DOHH2 (cell line): Measurements from ENCODE around the gene THAP3.

Source experiments
- CTCF ChIP-seq: fragments of 200-600 bp; sonication (generic); IDR thresholded peaks from one replicate; pipeline ENCODE4 v1.5.1; 2014; ENCODE audit warnings: antibody characterized with exemption, mild to moderate bottlenecking, low read depth, low read length; ENCODE audit not compliant: poor library complexity, severe bottlenecking
- EZH2phosphoT487 ChIP-seq: fragments of 200-600 bp; sonication (generic); IDR thresholded peaks from 2 replicates; pipeline ENCODE4 v1.6.1; 2017; ENCODE audit warnings: borderline replicate concordance, mild to moderate bottlenecking, antibody characterized with exemption, low read length, moderate library complexity, mixed read lengths

- TF ChIP-seq CTCF (no peak), EZH2phosphoT487 (no peak)
Measured at GRCh38 chr1:6585081-6585722, 39.5 kb upstream of the THAP3 start.
